HEK293T (cell line): Measurements from ENCODE around the gene MYOM3.
"Not testable (repeated sequence)": the region's sequence is repeated elsewhere in the genome, so short reads cannot be mapped to it uniquely, and the experiment has no call there.

Source experiments
- CTCF ChIA-PET: fragments of 350-600 bp; formaldehyde crosslinking; extraction: SDS; loops from one replicate; lab custom pipeline; 2021; ENCODE audit warnings: antibody characterized with exemption, inconsistent platforms; lab: Yijun Ruan, JAX
- POLR2A ChIA-PET: fragments of 350-600 bp; formaldehyde crosslinking; extraction: SDS; loops from one replicate; lab custom pipeline; 2020; ENCODE audit warnings: antibody characterized with exemption, inconsistent platforms; lab: Yijun Ruan, JAX
- DNase-seq: peaks from one replicate; pipeline ENCODE4 v3.0.0; 2012; ENCODE audit warnings: mixed read lengths; ENCODE audit errors: extremely low spot score
- ARNT ChIP-seq: fragments of 450-650 bp; IDR thresholded peaks from 2 replicates; pipeline ENCODE4 v1.6.1; 2017; ENCODE audit warnings: mild to moderate bottlenecking
- BHLHE40 ChIP-seq: fragments of 450-650 bp; IDR thresholded peaks from 2 replicates; pipeline ENCODE4 v1.6.1; 2016; ENCODE audit warnings: mild to moderate bottlenecking, moderate library complexity, borderline replicate concordance
- CTBP1 ChIP-seq: fragments of 450-650 bp; IDR thresholded peaks from 2 replicates; pipeline ENCODE4 v1.6.1; 2016; ENCODE audit warnings: borderline replicate concordance
- ELF4 ChIP-seq: fragments of 450-650 bp; IDR thresholded peaks from 2 replicates; pipeline ENCODE4 v1.6.1; 2017; ENCODE audit warnings: antibody characterized with exemption
- FOXA1 ChIP-seq: fragments of 450-650 bp; IDR thresholded peaks from 2 replicates; pipeline ENCODE4 v1.6.1; 2016; ENCODE audit warnings: mild to moderate bottlenecking
- FOXK2 ChIP-seq: fragments of 450-650 bp; IDR thresholded peaks from 2 replicates; pipeline ENCODE4 v1.6.1; 2016; ENCODE audit warnings: mild to moderate bottlenecking
- FOXM1 ChIP-seq: fragments of 450-650 bp; IDR thresholded peaks from 2 replicates; pipeline ENCODE4 v1.6.1; 2017; ENCODE audit warnings: mild to moderate bottlenecking, borderline replicate concordance
- HDGF ChIP-seq: fragments of 450-650 bp; IDR thresholded peaks from 2 replicates; pipeline ENCODE4 v1.6.1; 2017; ENCODE audit warnings: antibody characterized with exemption, borderline replicate concordance
- L3MBTL2 ChIP-seq: fragments of 450-650 bp; conservative IDR thresholded peaks from 2 replicates; pipeline ENCODE4 v1.6.1; 2016; ENCODE audit warnings: mild to moderate bottlenecking
- LEF1 ChIP-seq: fragments of 450-650 bp; IDR thresholded peaks from 2 replicates; pipeline ENCODE4 v1.6.1; 2017; ENCODE audit warnings: mild to moderate bottlenecking, borderline replicate concordance
- NFRKB ChIP-seq: fragments of 450-650 bp; IDR thresholded peaks from 2 replicates; pipeline ENCODE4 v1.6.1; 2016; ENCODE audit warnings: mild to moderate bottlenecking, moderate library complexity
- PKNOX1 ChIP-seq: fragments of 450-650 bp; IDR thresholded peaks from 2 replicates; pipeline ENCODE4 v1.6.1; 2016
- SP1 ChIP-seq: fragments of 450-650 bp; IDR thresholded peaks from 2 replicates; pipeline ENCODE4 v1.6.1; 2017
- SUZ12 ChIP-seq: fragments of 450-650 bp; IDR thresholded peaks from 2 replicates; pipeline ENCODE4 v1.6.1; 2016; ENCODE audit warnings: mild to moderate bottlenecking
- TARDBP ChIP-seq: fragments of 450-650 bp; IDR thresholded peaks from 2 replicates; pipeline ENCODE4 v1.6.1; 2016
- ZNF384 ChIP-seq: fragments of 450-650 bp; IDR thresholded peaks from 2 replicates; pipeline ENCODE4 v1.6.1; 2016

The MYOM3 gene

GRCh38 chr1:24049733-24050132 is 62.2 kb downstream of the MYOM3 start:
- TF ChIP-seq HDGF (no peak), ARNT (no peak), FOXA1 (no peak), BHLHE40 (no peak), PKNOX1 (no peak), TARDBP (no peak), ZNF384 (no peak), FOXM1 (no peak), SP1 (no peak), LEF1 (no peak), ELF4 (no peak), SUZ12 (no peak), FOXK2 (no peak), CTBP1 (no peak), NFRKB (no peak), L3MBTL2 (no peak)
- ChIA-PET POLR2A (no interaction called here), CTCF (no interaction called here)
- no peak for DNase-seq

GRCh38 chr1:24048894-24049293 is 63.0 kb downstream of the MYOM3 start:
- POLR2A ChIA-PET, CTCF ChIA-PET, DNase-seq: not testable (repeated sequence)

- CTCF ChIA-PET = no interaction called here
These were observed 63.6 kb downstream of the MYOM3 start for GRCh38 chr1:24048205-24048869.

GRCh38 chr1:24047110-24047477 is 64.8 kb downstream of the MYOM3 start:
- DNase-seq = no peak
- TF ChIP-seq FOXK2 (no peak), ZNF384 (no peak), SUZ12 (no peak), PKNOX1 (peak; percentile 75), FOXM1 (no peak), CTBP1 (no peak)
- ChIA-PET CTCF (interaction anchor here (0.6 to 1.0 kb wide), 3 partner anchors 20 to 540 kb away, joined by 3 to 4 read pairs (median 4); no protein-coding TSS in a partner anchor), POLR2A (interaction anchor here (1.1 to 1.4 kb wide), 2 partner anchors 20 to 88 kb away, joined by 3 read pairs; partner anchors contain the start of gene PNRC2)

More at GRCh38 chr1:24048205-24048869, 63.6 kb downstream of the MYOM3 start:
- no peak for DNase-seq
- no peak for TF ChIP-seq NFRKB
- TF ChIP-seq HDGF = no peak
- no peak for TF ChIP-seq TARDBP
- no peak for TF ChIP-seq BHLHE40
- TF ChIP-seq FOXK2 = no peak
- no peak for TF ChIP-seq ELF4
- no peak for TF ChIP-seq SUZ12
- TF ChIP-seq ZNF384 = no peak
- TF ChIP-seq SP1 = no peak
- no peak for TF ChIP-seq L3MBTL2
- no peak for TF ChIP-seq FOXM1
- TF ChIP-seq CTBP1 = no peak
- no peak for TF ChIP-seq ARNT
- no peak for TF ChIP-seq FOXA1
- no peak for TF ChIP-seq PKNOX1
- TF ChIP-seq LEF1 = no peak
- POLR2A ChIA-PET = interaction anchor here (1.4 kb wide), 1 partner anchor 89 kb away, joined by 3 read pairs; the partner anchor contains the start of gene PNRC2

- TF ChIP-seq PKNOX1 (no peak), NFRKB (no peak), FOXK2 (no peak), SUZ12 (no peak), ZNF384 (no peak), ELF4 (no peak), TARDBP (no peak), ARNT (no peak), HDGF (no peak), SP1 (no peak), LEF1 (no peak), BHLHE40 (no peak), FOXA1 (no peak), CTBP1 (no peak), L3MBTL2 (no peak), FOXM1 (no peak)
- POLR2A ChIA-PET = interaction anchor here (1.3 kb wide), 2 partner anchors 24 to 87 kb away, joined by 3 read pairs; partner anchors contain the start of gene PNRC2
- no peak for DNase-seq
- CTCF ChIA-PET = interaction anchor here (0.6 kb wide), 2 partner anchors 13 to 310 kb away, joined by 3 read pairs; no protein-coding TSS in a partner anchor
These were observed 66.2 kb downstream of the MYOM3 start for GRCh38 chr1:24045771-24046170.

- TF ChIP-seq ZNF384 = peak; percentile 52; the same call in 1 of the 2 replicates
- DNase-seq = not testable (repeated sequence)
- POLR2A ChIA-PET = interaction anchor here (2.6 kb wide), 1 partner anchor 64 kb away, joined by 12 read pairs; the partner anchor contains the start of gene SRSF10
- CTCF ChIA-PET = interaction anchor here (0.7 kb wide), 1 partner anchor 392 kb away, joined by 3 read pairs; no protein-coding TSS in a partner anchor
These were observed 67.3 kb downstream of the MYOM3 start for GRCh38 chr1:24044672-24045071.
